OCI-LY1 (cell line): ENCODE results near the gene FTO.

Experiments
- H2AFZ ChIP-seq: fragments of 200-600 bp; sonication (generic), shearing (Covaris generic); 2 replicates; pipeline ENCODE4 v1.6.0; 2014; ENCODE audit warnings: antibody characterized with exemption, mild to moderate bottlenecking, low read length
- H3F3A ChIP-seq: fragments of 200-600 bp; sonication (generic), shearing (Covaris generic); 2 replicates; pipeline ENCODE4 v1.6.0; 2014; ENCODE audit warnings: mild to moderate bottlenecking, antibody characterized with exemption, low read length, moderate library complexity; ENCODE audit not compliant: insufficient read depth
- H3K27ac ChIP-seq: fragments of 200-600 bp; sonication (generic); 2 replicates; pipeline ENCODE4 v1.5.1; 2014; ENCODE audit warnings: low read length, mixed run types, mild to moderate bottlenecking, low read depth; ENCODE audit not compliant: poor library complexity, severe bottlenecking
- H3K27me3 ChIP-seq: fragments of 200-600 bp; sonication (generic); 2 replicates; pipeline ENCODE4 v1.6.0; 2014; ENCODE audit warnings: antibody characterized with exemption, mild to moderate bottlenecking, low read length, moderate library complexity; ENCODE audit not compliant: insufficient read depth
- H3K36me3 ChIP-seq: fragments of 200-600 bp; sonication (generic); 2 replicates; pipeline ENCODE4 v1.6.1; 2014; ENCODE audit warnings: mild to moderate bottlenecking, antibody characterized with exemption, low read length, moderate library complexity, mixed read lengths; ENCODE audit not compliant: insufficient read depth
- H3K4me1 ChIP-seq: fragments of 200-600 bp; sonication (generic); 2 replicates; pipeline ENCODE4 v1.5.1; 2014; ENCODE audit warnings: mild to moderate bottlenecking, low read length, moderate library complexity; ENCODE audit not compliant: insufficient read depth, severe bottlenecking
- H3K4me2 ChIP-seq: fragments of 200-600 bp; sonication (generic), shearing (Covaris generic); 2 replicates; pipeline ENCODE4 v1.6.1; 2014; ENCODE audit warnings: low read length
- H3K4me3 ChIP-seq: fragments of 200-600 bp; sonication (generic); 2 replicates; pipeline ENCODE4 v1.5.1; 2014; ENCODE audit warnings: low read length, low read depth, mild to moderate bottlenecking, mixed read lengths; ENCODE audit not compliant: poor library complexity, severe bottlenecking
- H3K79me2 ChIP-seq: fragments of 200-600 bp; shearing (Covaris generic); 2 replicates; pipeline ENCODE4 v1.6.1; 2016; ENCODE audit warnings: mixed run types, low read length, mixed read lengths; ENCODE audit not compliant: insufficient read depth
- H3K9ac ChIP-seq: fragments of 200-600 bp; sonication (generic), shearing (Covaris generic); 2 replicates; pipeline ENCODE4 v1.6.1; 2014; ENCODE audit warnings: mild to moderate bottlenecking, low read length, mixed read lengths
- H3K9me2 ChIP-seq: fragments of 200-600 bp; sonication (generic), shearing (Covaris generic); 2 replicates; pipeline ENCODE4 v1.6.1; 2014; ENCODE audit warnings: low read depth, mild to moderate bottlenecking, low read length, mixed read lengths
- H3K9me3 ChIP-seq: fragments of 200-600 bp; shearing (Covaris generic); 2 replicates; pipeline ENCODE4 v1.6.1; 2014; ENCODE audit warnings: low read length, mixed read lengths
- H4K20me1 ChIP-seq: fragments of 200-600 bp; sonication (generic), shearing (Covaris generic); 2 replicates; pipeline ENCODE4 v1.6.0; 2016; ENCODE audit warnings: mild to moderate bottlenecking, low read length; ENCODE audit not compliant: insufficient read depth
- CTCF ChIP-seq: fragments of 200-600 bp; sonication (generic), shearing (Covaris generic); IDR thresholded peaks from 2 replicates; pipeline ENCODE4 v1.5.1; 2017; ENCODE audit warnings: mild to moderate bottlenecking, antibody characterized with exemption, low read length, moderate library complexity, mixed read lengths
- EZH2 ChIP-seq: fragments of 200-600 bp; sonication (generic), shearing (Covaris generic); IDR thresholded peaks from 2 replicates; pipeline ENCODE4 v1.8.0; 2017; ENCODE audit warnings: borderline replicate concordance, mixed run types, mild to moderate bottlenecking, antibody characterized with exemption, low read length, moderate library complexity, mixed read lengths

The FTO gene

GRCh38 chr16:54066451-54067105, 362.6 kb downstream of the FTO start:
- Histone ChIP-seq H3K79me2 (no peaks in the 10 kb centered on the region), H3K9me2 (no peaks in the 10 kb centered on the region), H3K9me3 (no peaks in the 10 kb centered on the region), H4K20me1 (no peaks in the 10 kb centered on the region), H3K4me1 (peaks cover 7% of the 10 kb centered on the region), H3F3A (no peaks in the 10 kb centered on the region), H3K27ac (no peak overlapping the region), H3K4me2 (no peak overlapping the region), H3K27me3 (no peaks in the 10 kb centered on the region), H3K4me3 (no peak overlapping the region), H3K9ac (no peak overlapping the region), H2AFZ (no peak overlapping the region), H3K36me3 (no peaks in the 10 kb centered on the region)
- TF ChIP-seq EZH2 = no peak
- no peak for TF ChIP-seq CTCF

GRCh38 chr16:54067322-54068065, 363.5 kb downstream of the FTO start:
- H3K9me3 ChIP-seq = no peaks in the 10 kb centered on the region
- no peak overlapping the region for H3K4me3 ChIP-seq
- no peak overlapping the region for H2AFZ ChIP-seq
- H3K9me2 ChIP-seq = no peaks in the 10 kb centered on the region
- no peaks in the 10 kb centered on the region for H3K79me2 ChIP-seq
- no peaks in the 10 kb centered on the region for H4K20me1 ChIP-seq
- H3K9ac ChIP-seq = no peak overlapping the region
- no peaks in the 10 kb centered on the region for H3F3A ChIP-seq
- no peak overlapping the region for H3K27ac ChIP-seq
- no peak for TF ChIP-seq CTCF
- TF ChIP-seq EZH2 = no peak
- no peaks in the 10 kb centered on the region for H3K36me3 ChIP-seq
- H3K4me1 ChIP-seq = peaks cover 7% of the 10 kb centered on the region
- no peaks in the 10 kb centered on the region for H3K27me3 ChIP-seq
- H3K4me2 ChIP-seq = no peak overlapping the region

GRCh38 chr16:54068212-54068611, 364.3 kb downstream of the FTO start:
- H3K9me2 ChIP-seq = no peaks in the 10 kb centered on the region
- no peaks in the 10 kb centered on the region for H3K79me2 ChIP-seq
- no peaks in the 10 kb centered on the region for H3K27me3 ChIP-seq
- no peaks in the 10 kb centered on the region for H3K9me3 ChIP-seq
- no peak for TF ChIP-seq EZH2
- no peak for TF ChIP-seq CTCF
- peaks cover 7% of the 10 kb centered on the region for H3K4me1 ChIP-seq
- no peak overlapping the region for H2AFZ ChIP-seq
- H3K36me3 ChIP-seq = no peaks in the 10 kb centered on the region
- no peaks in the 10 kb centered on the region for H3F3A ChIP-seq
- H4K20me1 ChIP-seq = no peaks in the 10 kb centered on the region
- no peak overlapping the region for H3K27ac ChIP-seq
- no peak overlapping the region for H3K9ac ChIP-seq
- H3K4me2 ChIP-seq = no peak overlapping the region
- H3K4me3 ChIP-seq = no peak overlapping the region
